Type B pancreatic cell (in vitro differentiated cells): ENCODE measurements around the gene RNPS1. TPM values are rescaled to one million over a fixed set of nuclear protein-coding genes. Genes with fewer than 3 reads are reported as not detected.

Experiments used
- DNase-seq: peaks from one replicate; pipeline ENCODE4 v3.0.0; 2021; ENCODE audit warnings: mixed read lengths; ENCODE audit not compliant: unreplicated experiment; ENCODE audit errors: extremely low spot score
- H3K27ac Mint-ChIP-seq: 2 replicates; pipeline ENCODE4 v1.8.0; 2021; ENCODE audit warnings: mild to moderate bottlenecking, mixed read lengths
- H3K27me3 Mint-ChIP-seq: 2 replicates; pipeline ENCODE4 v1.8.0; 2021; ENCODE audit warnings: mixed read lengths
- H3K36me3 Mint-ChIP-seq: 2 replicates; pipeline ENCODE4 v1.8.0; 2021; ENCODE audit warnings: mixed read lengths
- H3K4me1 Mint-ChIP-seq: one replicate; pipeline ENCODE4 v1.8.0; 2021; ENCODE audit warnings: mixed read lengths; ENCODE audit not compliant: unreplicated experiment
- H3K4me3 Mint-ChIP-seq: 2 replicates; pipeline ENCODE4 v1.8.0; 2021; ENCODE audit warnings: mild to moderate bottlenecking, mixed read lengths
- H3K9me3 Mint-ChIP-seq: 2 replicates; pipeline ENCODE4 v1.8.0; 2021; ENCODE audit warnings: mixed read lengths
- CTCF ChIP-seq: fragments of 200-600 bp; sonication (generic); conservative IDR thresholded peaks from 2 replicates; pipeline ENCODE4 v1.5.0; 2021; ENCODE audit warnings: antibody characterized with exemption, mild to moderate bottlenecking
- total RNA-seq: library from RNA; stranded (reverse); gene quantifications from 2 replicates; pipeline ENCODE4 v1.2.1, GENCODE V29; 2021; ENCODE audit warnings: low replicate concordance

RNPS1 gene
- total RNA-seq, 1 donor from 2014 or later: 241 TPM

DNA sequence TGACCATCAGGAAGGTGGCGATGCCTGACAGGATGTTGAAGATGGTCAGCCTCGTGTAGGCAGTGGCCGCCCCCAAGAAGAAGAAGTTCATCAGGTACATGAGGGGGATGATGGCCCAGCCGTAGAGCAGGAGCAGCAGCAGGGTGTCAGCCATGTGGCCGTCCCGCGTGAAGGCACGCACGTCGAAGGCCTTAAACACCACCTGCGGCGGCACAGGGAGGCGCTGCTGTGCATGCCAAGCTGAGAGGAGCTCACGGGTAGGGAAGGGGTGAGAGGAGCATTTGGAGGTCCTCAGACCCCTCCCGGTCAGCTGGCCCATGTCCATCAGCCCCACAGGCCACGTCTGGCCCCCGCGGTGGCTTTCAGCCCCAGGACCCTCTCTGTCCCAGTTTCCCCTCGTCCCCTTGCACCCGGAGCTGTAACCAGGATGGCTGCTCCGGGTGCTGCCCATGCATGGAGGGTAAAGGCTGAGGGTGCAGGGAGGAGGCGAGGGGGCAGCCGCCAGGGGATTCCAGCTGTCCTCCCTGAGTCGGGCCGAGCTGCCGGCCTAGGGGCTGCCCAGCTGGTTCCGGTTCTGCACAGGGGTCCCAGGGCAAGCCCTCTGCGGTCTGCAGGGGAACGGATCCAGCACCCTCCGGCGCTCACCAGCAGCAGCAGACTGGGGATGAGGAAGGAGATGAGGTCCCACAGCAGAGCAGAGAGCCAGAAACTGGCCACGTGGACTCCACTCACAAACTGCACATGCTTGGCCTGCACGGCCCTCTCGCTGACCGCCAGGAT, 17.1 kb upstream of the RNPS1 start:
- Mint-ChIP-seq H3K36me3 (no peaks in the 10 kb centered on the region), H3K27me3 (peaks cover 3% of the 10 kb centered on the region), H3K27ac (no peak overlapping the region), H3K4me1 (no peaks in the 10 kb centered on the region), H3K4me3 (no peak overlapping the region), H3K9me3 (no peaks in the 10 kb centered on the region)
- no peak for DNase-seq
- no peak for TF ChIP-seq CTCF

GRCh38 chr16:2284001-2284770, 16.3 kb upstream of the RNPS1 start:
- H3K27ac Mint-ChIP-seq: peak overlapping the region; percentile 1
- TF ChIP-seq CTCF: no peak
- H3K4me1 Mint-ChIP-seq: no peaks in the 10 kb centered on the region
- H3K4me3 Mint-ChIP-seq: no peak overlapping the region
- peaks cover 3% of the 10 kb centered on the region for H3K27me3 Mint-ChIP-seq
- H3K36me3 Mint-ChIP-seq: no peaks in the 10 kb centered on the region
- no peaks in the 10 kb centered on the region for H3K9me3 Mint-ChIP-seq
- no peak for DNase-seq

- H3K9me3 Mint-ChIP-seq: no peaks in the 10 kb centered on the region
- TF ChIP-seq CTCF: no peak
- no peak overlapping the region for H3K4me3 Mint-ChIP-seq
- DNase-seq: no peak
- H3K27me3 Mint-ChIP-seq: peaks cover 3% of the 10 kb centered on the region
- H3K36me3 Mint-ChIP-seq: no peaks in the 10 kb centered on the region
- no peak overlapping the region for H3K27ac Mint-ChIP-seq
- H3K4me1 Mint-ChIP-seq: no peaks in the 10 kb centered on the region
Observed at GRCh38 chr16:2282866-2283555, 15.1 kb upstream of the RNPS1 start.

DNA sequence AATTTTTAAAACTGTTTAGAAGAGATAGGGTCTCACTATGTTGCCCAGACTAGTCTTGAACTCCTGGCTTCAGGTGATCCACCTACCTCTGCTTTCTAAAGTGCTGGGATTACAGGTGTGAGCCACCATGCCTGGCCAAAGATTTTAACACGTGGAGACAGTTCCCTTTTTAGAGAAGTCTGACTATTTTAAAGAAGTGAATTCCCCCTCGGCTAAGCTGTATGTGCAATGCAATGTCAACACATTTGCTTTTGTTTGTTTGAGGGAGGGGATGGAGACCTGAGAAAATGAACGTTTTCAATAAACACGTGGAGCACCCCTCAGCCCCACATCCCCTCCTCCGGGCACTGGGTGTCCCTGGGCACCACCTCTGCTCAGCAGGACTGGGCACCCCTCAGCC, 14.3 kb upstream of the RNPS1 start:
- TF ChIP-seq CTCF: no peak
- H3K4me1 Mint-ChIP-seq: no peaks in the 10 kb centered on the region
- peaks cover 3% of the 10 kb centered on the region for H3K27me3 Mint-ChIP-seq
- H3K4me3 Mint-ChIP-seq: no peak overlapping the region
- no peak for DNase-seq
- no peak overlapping the region for H3K27ac Mint-ChIP-seq
- no peaks in the 10 kb centered on the region for H3K36me3 Mint-ChIP-seq
- H3K9me3 Mint-ChIP-seq: no peaks in the 10 kb centered on the region

GRCh38 chr16:2280981-2281542, 13.1 kb upstream of the RNPS1 start:
- H3K36me3 Mint-ChIP-seq: no peaks in the 10 kb centered on the region

More at GRCh38 chr16:2280981-2281542, 13.1 kb upstream of the RNPS1 start:
- Mint-ChIP-seq H3K27me3 (peaks cover 3% of the 10 kb centered on the region), H3K4me1 (no peaks in the 10 kb centered on the region), H3K27ac (no peak overlapping the region), H3K9me3 (no peaks in the 10 kb centered on the region), H3K4me3 (no peak overlapping the region)
- TF ChIP-seq CTCF: no peak
- DNase-seq: no peak
